Measurements from ENCODE around the gene CNOT6.
A peak's percentile ranks its signal among the peaks of the same experiment; 100 is the strongest.
"Not testable (repeated sequence)": the region's sequence is repeated elsewhere in the genome, so short reads cannot be mapped to it uniquely, and the experiment has no call there.

Gene CNOT6

DNA sequence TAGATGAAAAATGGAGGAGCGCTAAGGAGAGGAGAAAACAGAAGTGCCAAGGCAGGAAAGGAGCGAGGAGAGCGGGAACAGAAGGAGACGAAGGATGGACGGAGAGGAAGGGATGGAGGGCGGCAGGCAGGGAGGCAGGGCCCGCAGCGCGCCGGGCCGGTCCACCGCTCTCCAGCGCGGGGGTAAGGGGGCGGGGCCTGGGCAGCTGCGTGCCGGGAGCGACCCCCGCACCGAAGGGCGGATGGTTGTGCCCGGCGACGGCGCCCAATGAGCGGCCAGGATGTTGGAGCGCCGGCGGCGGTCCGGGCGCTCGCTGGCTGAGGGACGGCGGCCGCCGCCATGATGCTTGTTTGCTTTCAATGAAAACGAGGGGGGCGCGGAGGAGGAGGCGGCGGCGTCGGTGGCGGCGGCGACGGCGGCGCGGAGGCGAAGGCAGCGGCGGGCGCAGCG, at the start of gene CNOT6:
TSS of gene CNOT6 (plus strand) at position 320 of the 450 bp plus-strand sequence. CDS start 34,898 bp downstream, outside the sequence.
- peak; percentile 93 for DNase-seq

DNA sequence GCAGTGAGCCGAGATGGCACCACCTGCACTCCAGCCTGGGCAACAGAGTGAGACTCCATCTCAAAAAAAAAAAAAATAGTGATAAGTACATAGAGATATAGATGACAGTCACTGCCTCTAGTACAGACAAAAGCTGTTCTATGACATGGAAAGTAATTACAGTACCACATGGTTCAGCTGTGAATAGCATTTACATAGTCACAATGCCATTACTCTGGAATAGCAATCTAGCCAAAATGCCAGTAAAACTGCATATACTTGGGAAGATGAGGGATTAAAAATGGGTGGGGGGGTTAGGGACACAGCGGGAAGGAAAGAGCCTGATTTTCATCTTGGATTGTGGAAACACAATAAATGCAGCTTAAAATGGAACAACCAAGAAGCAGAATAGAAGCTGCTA, 39.4 kb upstream of the CNOT6 start:
- no peak for DNase-seq

DNA sequence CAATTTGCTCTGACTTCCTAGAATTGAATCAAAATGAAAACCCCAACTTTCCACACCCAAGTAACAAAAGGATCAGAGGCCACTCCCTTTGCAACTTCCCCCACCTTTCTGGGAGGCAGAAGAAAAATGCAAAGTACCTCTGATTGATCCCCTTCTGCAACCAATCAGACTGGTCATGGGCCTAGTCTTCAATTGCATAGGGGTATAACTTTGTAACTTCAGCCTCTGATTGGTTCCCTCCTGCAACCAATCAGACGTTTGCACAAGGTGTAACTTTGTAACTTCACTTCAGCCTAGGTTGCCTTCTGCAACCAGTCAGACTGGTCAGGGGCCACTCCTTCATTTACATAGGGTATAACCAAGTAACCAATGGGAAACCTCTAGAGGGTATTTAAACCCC, 38.3 kb upstream of the CNOT6 start:
- no peak for DNase-seq

DNA sequence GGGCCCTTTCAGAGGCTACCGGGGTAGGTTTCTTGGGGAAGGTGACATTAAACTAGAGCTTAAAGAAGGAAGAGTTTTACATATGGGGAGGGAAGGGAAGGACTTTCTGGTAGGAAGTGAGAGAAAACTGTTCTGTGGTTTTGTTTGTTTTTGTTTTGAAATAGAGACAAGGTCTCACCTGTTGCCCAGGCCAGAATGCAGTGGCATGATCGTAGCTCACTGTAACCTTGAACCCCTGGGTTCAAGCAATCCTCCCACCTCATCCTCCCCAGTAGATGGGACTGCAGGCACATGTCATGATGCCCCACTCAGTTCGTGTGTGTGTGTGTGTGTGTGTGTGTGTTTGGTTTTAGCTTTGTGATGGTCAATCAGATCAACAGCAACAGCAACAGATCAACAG, 37.4 kb upstream of the CNOT6 start:
- DNase-seq: no peak

DNA sequence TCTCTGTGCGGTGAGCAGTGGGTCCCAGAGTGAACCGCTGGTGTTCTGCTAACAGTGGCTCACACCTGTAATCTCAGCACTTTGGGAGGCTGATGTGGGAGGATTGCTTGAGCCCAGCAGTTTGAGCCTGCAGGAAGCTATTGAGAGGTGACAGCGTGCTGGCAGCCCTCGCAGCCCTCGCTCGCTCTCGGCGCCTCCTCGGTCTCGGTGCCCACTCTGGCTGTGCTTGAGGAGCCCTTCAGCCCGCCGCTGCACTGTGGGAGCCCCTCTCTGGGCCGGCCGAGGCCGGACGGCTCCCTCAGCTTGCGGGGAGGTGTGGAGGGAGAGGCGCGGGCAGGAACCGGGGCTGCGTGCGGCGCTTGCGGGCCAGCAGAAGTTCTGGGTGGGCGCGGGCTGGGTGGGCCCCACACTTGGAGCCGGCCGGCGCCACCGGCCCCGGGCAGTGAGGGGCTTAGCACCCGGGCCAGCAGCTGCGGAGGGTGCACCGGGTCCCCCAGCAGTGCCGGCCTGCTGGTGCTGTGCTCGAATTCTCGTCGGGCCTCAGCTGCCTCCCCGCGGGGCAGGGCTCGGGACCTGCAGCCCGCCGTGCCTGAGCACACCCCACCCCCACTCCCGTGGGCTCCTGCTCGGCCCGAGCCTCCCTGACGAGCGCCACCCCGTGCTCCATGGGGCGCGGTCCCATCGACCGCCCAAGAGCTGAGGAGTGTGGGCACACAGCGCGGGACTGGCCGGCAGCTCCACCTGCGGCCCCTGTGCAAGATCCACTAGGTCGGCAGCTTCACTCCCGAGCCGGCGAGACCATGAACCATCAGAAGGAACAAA, 35.1 kb upstream of the CNOT6 start:
- DNase-seq: not testable (repeated sequence)

DNA sequence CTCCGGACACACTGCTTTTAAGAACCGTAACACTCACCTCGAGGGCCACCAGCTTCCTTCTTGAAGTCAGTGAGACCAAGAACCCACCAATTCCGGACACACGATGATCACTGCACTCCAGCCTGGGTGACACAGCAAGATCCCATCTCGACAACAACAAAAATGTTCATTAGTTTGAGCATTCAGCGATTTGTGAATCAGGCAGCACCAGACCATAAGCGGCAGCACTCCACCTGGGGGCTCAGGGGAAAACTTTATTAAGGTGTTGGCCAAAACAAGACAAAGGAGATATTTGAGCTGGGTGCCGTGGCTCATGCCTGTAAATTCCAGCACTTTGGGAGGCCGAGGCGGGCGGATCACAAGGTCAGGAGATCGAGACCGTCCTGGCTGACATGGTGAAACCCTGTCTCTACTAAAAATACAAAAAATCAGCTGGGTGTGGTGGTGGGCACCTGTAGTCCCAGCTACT, 34.5 kb upstream of the CNOT6 start:
- not testable (repeated sequence) for DNase-seq

DNA sequence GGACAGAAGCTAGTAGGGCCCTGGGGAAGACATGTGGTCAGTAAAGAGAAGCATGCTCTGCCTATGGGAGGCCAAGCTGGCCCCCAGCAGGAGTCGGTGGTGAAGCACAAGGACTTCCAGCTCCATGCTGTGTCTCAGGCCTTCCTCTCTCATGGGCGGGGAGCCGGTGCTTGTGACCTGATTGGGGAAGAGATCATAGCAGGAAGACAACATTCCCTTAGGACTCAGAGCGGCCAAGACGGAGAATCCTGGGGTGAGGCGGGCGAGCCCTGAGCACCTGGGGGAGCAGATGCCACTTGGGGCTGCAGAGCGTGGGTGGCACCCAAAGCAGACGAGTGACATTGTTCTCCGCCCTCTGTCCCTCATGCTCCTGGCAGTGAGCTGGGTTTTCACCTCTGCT, 33.3 kb upstream of the CNOT6 start:
- no peak for DNase-seq

DNA sequence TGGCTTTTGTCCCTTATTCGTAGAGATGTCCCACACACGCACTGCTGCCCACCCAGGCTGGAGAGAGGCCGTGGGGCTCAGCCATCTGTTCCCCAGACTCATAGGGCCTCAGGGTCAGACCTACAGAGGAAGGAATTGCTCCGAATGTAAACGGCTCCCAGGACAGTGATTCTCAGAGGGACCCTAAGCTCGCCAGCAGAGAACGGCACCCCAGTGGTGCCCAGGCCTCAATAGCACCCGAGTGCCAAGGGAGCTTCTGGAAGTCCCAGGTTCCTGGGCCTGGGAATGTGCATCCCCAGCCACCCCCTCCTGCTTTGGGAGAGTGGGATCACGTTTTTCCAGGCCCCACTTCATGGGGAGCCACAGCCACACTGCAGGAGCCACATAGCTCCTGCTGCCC, 32.9 kb upstream of the CNOT6 start:
- DNase-seq: no peak

DNA sequence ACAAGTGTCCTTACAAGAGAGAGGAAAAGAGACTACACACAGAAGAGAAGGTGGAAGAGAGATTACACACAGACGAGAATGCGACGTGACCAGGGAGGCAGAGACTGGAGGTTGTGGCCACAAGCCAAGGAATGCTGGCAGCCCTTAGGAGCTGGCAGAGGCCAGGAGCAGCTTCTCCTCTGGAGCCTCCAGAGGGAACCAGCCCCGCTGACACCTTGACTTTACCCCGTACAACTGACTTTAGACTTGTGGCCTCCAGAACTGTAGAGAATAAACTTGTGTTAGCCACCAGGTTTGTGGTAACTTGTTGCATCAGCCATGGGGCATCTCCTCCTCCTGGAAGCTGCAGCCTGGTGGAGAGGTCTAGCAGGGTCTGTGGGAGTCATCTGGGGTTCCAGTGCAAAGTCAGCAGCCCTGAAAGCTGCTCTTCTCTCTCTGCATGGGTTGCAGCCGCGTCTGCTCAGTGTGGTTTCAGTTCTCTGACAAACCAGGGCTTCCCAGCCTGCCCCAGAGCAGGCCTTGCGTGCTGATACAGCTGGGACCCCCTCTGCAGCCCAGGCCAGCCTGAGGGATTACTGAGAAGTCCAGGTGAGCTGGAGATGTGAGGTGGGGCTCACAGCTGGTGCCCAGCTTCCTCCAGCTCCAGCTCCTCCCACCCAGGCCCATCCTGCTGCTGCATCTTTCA, 30.8 kb upstream of the CNOT6 start:
- no peak for DNase-seq

DNA sequence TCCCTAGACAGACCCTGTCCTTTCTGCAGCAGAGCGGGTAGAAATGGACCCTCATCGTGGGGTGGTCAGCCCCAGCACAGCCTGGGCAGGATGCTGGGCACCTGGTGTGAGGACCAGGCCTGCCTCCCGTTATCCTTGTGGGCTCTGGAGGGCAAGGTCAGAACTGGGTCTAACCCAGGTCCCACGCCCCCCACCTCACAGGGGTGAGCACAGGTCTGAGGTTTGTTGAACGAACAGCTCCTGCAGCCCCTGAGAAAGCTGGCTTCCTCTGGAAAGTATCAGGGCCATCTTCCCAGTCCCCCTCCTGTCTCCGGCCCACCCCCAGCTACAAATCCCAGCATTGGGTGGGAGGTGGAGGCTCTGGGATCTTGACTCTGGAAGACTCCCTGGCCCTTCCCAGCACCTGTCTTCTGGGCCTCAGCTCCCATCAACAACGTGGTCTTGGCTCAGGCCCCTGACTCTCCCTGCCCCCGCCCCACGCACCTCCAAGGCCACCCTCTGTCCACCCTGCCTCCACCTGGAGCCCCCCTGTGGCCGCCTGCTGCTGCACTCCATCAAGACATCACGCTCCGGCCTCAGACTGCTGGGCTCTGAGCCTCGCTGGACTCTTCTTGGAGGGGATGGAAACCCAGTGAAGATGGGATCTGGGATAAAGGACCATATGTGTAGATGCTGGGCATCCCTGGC, 30.1 kb upstream of the CNOT6 start:
- no peak for DNase-seq

DNA sequence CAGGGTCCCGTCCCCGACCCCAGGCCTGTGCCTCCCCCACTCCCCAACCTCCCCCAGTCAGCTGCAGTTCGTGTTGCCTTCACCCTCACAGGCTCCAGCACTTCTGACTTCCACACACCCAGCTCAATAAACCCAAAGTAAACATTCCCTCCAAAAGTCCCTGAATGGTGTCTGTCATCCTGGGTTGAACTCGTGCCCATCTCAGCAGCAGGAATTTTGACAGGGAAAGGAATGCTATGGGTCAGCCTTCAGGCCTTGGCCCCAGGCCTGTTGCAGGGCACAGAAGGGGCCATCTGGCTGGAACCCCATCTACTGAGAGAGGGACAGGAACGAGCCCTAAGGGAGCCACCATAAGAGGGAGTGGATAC, 29.6 kb upstream of the CNOT6 start:
- DNase-seq: no peak

DNA sequence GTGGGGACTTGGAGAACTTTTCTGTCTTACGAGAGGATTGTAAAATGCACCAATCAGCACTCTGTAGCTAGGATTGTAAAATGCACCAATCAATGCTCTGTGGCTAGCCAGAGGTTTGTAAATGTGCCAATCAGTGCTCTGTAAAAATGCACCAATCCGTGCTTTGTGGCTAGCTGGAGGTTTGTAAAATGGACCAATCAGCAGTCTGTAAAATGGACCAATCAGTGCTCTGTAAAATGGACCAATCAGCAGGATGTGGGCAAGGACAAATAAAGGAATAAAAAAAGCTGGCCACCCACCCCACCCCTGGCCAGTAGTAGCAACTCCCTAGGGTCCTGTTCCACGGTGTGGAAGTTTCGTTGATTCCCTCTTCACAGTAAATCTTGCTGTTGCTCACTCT, 29.1 kb upstream of the CNOT6 start:
- not testable (repeated sequence) for DNase-seq

DNA sequence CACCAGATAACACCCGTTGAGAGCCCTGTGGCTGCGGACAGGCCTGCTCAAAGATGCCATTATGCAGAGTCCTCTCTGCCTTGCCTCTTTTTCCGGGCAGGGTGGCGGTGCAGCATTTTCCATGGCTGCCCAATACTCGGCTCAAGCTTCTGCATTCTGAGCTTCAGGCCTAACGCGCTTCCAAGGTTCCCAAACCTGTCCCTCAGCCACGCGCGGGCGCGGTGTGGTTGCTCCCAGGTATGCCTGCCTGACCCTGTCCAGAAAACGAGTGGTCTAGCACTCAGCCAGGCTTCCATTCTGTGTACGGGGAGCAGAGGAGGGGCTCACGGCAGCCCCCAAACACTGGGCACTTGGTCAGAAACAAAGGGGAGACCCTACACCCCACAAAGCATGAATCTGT, 27.9 kb upstream of the CNOT6 start:
- DNase-seq: no peak

DNA sequence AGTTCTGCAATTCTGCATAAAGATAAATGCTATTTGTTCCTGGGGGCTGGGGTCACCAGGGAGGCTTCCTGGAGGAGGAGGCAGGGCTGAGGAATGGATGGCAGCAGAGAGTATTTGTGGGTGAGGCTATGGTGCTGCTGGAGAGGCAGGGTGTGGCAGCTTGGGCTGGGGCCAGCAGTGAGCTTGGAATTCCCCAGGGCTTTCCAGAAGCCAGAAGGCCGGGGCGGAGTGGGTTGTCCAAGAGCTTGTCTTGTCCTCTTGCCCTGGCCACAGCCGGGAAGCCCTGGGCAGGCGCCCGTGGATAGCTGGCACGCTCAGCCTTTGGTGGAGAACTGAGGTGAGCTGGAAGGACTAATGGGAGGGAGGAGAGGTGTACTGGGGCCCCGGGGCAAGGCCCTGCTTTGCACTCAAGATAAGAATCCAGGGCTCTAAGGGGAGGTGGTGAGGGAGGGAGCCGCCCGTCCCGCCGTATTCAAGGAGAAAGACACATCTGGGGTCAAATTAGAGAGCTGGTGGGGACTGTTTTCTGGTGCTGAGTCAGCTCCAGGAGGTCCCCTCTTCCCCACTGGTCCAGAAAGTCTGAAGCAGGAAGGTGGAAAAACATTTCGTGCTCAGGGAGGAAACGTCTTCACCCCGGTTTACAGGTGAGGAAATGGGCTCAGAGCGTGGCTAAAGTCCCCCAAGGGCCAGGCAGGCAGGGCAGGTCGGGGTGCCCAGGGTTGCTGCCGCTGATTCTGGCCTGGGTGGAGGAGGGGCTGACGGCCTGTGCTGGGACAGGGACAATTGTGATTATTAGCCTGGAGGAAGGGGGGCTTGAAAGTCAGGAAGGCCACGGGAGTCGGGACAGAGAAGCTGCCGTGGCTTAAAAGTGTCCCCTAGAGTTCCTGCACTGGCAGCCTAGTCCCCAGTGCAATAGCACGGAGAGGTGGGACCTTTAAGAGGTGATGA, 26.9 kb upstream of the CNOT6 start:
- DNase-seq: no peak

DNA sequence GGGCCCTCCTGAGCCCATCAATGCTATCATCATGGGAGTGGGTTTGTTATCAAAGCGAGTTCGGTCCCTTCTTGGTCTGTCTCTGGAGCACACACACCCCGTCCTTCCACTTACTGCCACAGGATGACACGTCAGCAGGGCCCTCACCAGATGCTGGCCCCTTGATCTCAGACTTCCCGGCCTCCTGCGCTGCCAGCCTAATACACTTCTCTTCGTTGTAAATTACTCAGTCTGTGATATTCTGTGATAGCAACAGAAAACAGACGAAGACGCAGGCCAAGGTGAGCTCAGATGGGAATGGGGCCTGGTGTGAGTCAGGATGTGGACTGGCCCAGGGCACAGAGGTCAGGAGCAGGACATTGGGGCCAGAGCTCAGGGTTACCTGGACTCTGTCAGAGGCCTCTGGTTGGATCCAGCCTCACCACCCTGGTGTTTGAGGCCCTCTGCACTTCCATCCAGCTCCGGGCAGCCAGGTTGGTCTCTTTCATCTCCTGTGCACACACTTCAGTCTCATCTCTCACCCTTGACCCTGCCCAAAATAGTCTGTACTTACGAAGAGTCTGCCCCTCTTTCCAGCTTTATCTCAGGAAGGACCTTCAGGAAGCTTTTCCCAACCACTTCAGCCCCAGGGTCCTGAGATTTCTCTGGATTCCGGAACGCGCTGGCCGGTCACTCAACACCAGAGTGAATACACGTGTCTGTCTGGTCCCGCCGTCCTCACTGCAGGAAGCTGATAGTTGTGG, 26.0 kb upstream of the CNOT6 start:
- DNase-seq: no peak

DNA sequence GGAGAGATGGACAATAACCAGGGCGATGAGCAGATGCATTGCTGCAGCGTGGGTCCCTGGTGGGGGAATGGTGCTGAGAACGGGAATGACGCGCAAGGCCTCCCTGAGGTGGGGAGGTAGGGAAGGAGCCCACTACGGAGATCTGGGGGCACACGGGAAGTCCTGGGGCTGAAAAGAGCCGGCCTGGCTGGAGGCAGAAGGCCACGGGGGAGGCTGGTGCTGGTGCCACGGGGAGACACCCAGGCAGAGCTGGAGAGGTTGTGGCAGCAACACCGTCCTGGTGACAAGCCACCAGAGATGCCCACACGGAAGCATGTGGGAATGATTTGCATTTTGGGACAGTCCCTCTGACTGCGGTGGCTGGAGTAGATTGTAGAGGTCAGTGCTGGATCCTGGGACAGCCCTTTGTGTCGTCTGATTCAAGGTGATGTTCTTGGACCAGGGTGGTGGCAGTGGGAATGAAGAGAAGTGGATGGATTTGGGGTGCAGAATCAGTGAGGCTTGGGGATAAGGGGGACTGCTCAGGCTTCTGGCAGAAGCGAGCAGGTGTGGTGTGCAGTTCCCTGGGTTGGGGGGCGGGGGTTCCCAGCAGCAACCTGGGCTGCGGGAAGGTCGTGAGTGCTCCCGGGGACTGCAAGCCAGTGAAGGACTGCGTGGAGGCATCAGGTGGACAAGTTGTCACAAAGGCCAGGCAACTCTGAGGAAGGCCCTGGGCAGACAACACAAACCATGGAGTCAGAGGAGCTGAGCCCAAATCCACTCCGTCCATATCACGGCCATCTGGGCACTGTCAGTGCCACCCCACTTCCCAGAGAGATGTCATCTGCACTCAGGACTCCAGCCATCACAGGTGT, 25.2 kb upstream of the CNOT6 start:
- DNase-seq: no peak

DNA sequence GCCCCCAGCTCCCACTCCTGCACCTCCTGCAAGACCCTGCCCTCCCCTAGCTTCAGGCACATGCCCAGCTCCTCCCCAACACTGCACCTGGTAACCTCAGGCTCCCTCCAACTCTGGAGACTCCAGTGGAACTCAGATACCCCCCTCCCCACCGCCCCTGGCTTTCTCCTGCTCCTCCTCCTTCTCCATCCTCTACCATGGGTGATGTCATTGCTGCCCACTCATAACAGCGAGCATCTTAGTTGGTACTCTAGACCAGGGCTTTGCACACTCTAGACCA, 24.7 kb upstream of the CNOT6 start:
- DNase-seq: no peak

DNA sequence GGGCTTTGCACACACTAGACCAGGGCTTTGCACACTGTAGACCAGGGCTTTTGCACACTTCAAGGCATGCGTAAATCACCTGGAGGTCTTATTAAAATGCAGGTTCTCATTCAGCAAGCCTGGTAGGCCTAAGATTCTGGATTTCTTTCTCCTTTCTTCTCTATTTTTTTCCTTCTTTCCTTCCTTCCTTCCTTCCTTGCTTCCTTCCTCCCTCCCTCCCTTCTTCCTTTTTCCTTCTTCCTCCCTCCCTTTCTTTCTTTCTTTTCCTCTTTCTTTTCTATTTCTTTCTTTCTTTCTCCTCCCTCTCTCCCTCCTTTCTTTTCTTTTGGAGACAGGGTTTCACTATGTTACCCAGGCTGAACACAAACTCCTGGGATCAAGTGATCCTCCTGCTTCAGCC, 24.3 kb upstream of the CNOT6 start:
- no peak for DNase-seq

DNA sequence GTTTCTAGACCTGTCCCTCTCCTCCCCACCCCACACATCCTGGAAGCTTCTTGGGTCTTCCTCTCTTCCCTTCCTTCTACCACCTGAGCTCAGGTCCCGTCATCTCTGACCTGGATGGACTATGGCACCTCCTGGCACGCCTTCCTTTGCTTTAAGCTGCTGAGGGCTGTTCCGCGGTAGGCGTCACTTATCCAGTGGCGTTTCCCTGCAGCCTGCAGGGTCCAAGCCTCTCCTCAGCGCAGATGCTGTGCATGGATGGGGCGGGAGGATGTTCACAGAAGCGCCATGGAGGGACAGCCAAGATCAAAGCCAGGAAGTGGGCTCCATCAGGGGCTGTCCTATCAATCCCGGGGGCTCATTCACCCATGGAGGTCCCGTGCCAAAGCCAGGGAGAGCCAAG, 23.8 kb upstream of the CNOT6 start:
- DNase-seq: no peak

DNA sequence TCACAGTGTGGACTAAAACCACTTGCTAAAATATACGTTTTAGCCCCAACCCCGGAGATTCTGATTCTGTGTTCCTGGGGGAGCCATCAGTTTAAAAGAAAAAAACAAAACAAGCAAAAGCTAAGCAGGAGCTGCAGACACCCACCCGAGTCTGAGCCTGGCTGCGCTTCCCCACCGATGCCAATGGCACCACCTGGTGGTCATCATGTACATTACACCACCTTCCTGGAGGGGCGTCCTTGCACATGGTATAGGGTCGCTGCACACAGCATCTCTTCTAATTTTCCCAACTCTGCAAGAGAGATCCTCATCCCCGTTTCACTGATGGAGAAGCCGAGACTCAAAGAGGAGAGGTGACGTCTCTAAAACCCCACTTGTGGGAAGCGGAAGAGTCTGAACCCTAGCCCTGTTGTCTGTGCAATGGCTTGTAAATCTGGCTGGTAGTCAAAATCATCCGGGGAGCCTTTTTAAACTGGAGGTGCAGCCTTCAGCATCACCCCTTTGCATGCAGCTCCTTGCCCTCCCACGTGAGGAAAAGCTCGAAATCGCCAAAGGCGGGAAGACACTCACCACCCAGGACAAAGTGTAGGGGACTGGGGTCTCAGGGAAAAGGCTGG, 23.1 kb upstream of the CNOT6 start:
- DNase-seq: peak; percentile 52

DNA sequence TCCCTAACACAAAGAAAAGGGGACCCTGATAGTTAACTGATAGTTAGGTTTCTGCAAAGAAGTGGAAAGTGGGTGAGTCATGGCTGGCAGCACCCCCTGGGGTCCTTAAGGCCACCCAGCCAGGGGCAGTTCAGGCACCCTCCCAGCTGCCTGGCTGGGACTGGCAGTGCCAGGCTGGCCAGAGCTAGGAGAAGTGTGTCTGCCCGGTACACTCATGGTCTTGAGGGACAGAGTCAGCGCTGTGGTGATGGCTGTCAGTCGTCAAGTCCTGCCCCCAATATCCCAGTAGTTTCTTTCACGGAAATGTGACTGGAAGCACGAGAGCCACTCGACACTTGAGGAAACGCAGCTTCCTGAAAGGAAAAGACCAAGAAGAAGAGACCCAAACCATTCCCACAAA, 22.3 kb upstream of the CNOT6 start:
- DNase-seq: no peak

All from activated CD4-positive, alpha-beta T cell treated with anti-CD3 and anti-CD28 coated beads, Interleukin-2, amount 50 U/mL, for 16 hours (primary cell).